HEK293 (cell line): ENCODE results near the gene COP1.

Experiments used
- CTCF ChIA-PET: fragments of 350-600 bp; formaldehyde crosslinking; extraction: SDS; loops from one replicate; lab custom pipeline; 2021; ENCODE audit warnings: antibody characterized with exemption; lab: Yijun Ruan, JAX
- POLR2A ChIA-PET: fragments of 300-600 bp; formaldehyde crosslinking; extraction: SDS; loops from one replicate; lab custom pipeline; 2020; ENCODE audit warnings: antibody characterized with exemption, inconsistent platforms; lab: Yijun Ruan, JAX
- H3K27ac ChIP-seq: fragments of 200-500 bp; sonication (Bioruptor generic); 2 replicates; pipeline ENCODE4 v1.5.1; 2014; ENCODE audit warnings: low read depth, low read length, control low read depth, inconsistent platforms; ENCODE audit errors: extremely low read depth
- H3K36me3 ChIP-seq, 2 experiments: fragments of 200-500 bp in 1 of 2; sonication (Bioruptor generic) in 1 of 2; 1 replicate in 1 of 2; 2 replicates in 1 of 2; pipeline ENCODE4 v1.5.1; 2014 to 2017; ENCODE audit warnings: inconsistent platforms in 2 of 2, low read length in 2 of 2; ENCODE audit not compliant: control insufficient read depth in 2 of 2, insufficient read depth in 1 of 2
- H3K4me1 ChIP-seq: fragments of 200-500 bp; sonication (Bioruptor generic); 2 replicates; pipeline ENCODE4 v1.5.1; 2014; ENCODE audit warnings: mild to moderate bottlenecking, low read length, inconsistent platforms; ENCODE audit not compliant: control insufficient read depth, insufficient read depth
- H3K4me3 ChIP-seq: 2 replicates; pipeline ENCODE4 v1.5.1; 2011; ENCODE audit warnings: low read depth, mild to moderate bottlenecking, control low read depth, low read length, moderate library complexity
- H3K9me3 ChIP-seq: fragments of 200-500 bp; sonication (Bioruptor generic); 2 replicates; pipeline ENCODE4 v1.5.1; 2014; ENCODE audit warnings: low read depth, low read length, inconsistent platforms; ENCODE audit not compliant: control insufficient read depth, insufficient read depth
- SALL2 ChIP-seq: fragments of 450-650 bp; formaldehyde crosslinking; IDR thresholded peaks from 2 replicates; pipeline ENCODE4 v1.5.0; 2017; ENCODE audit warnings: missing biosample characterization, mild to moderate bottlenecking, missing genetic modification characterization, borderline replicate concordance
- SETDB1 ChIP-seq: IDR thresholded peaks from one replicate; pipeline ENCODE4 v1.6.1; 2017; ENCODE audit warnings: mild to moderate bottlenecking, low read length, moderate library complexity, mixed read lengths; ENCODE audit not compliant: insufficient read length
- ZBTB1 ChIP-seq: fragments of 450-650 bp; formaldehyde crosslinking; IDR thresholded peaks from 2 replicates; pipeline ENCODE4 v1.5.1; 2016; ENCODE audit warnings: missing biosample characterization, missing genetic modification characterization
- ZNF16 ChIP-seq: fragments of 450-650 bp; formaldehyde crosslinking; IDR thresholded peaks from 2 replicates; pipeline ENCODE4 v1.5.1; 2016; ENCODE audit warnings: low read depth, missing biosample characterization, missing genetic modification characterization
- ZNF175 ChIP-seq: fragments of 450-650 bp; formaldehyde crosslinking; IDR thresholded peaks from 2 replicates; pipeline ENCODE4 v1.5.1; 2016; ENCODE audit warnings: missing biosample characterization, missing genetic modification characterization
- ZNF23 ChIP-seq: fragments of 450-650 bp; formaldehyde crosslinking; IDR thresholded peaks from 2 replicates; pipeline ENCODE4 v1.5.1; 2016; ENCODE audit warnings: missing biosample characterization, missing genetic modification characterization, borderline replicate concordance
- ZNF335 ChIP-seq: fragments of 450-650 bp; formaldehyde crosslinking; conservative IDR thresholded peaks from 2 replicates; pipeline ENCODE4 v1.5.1; 2016; ENCODE audit warnings: missing biosample characterization, missing genetic modification characterization
- ZNF366 ChIP-seq: fragments of 450-650 bp; formaldehyde crosslinking; conservative IDR thresholded peaks from 2 replicates; pipeline ENCODE4 v1.5.1; 2016; ENCODE audit warnings: missing biosample characterization, missing genetic modification characterization
- ZNF514 ChIP-seq: fragments of 450-650 bp; formaldehyde crosslinking; IDR thresholded peaks from 2 replicates; pipeline ENCODE4 v1.5.1; 2016; ENCODE audit warnings: missing biosample characterization, missing genetic modification characterization
- ZNF521 ChIP-seq: fragments of 450-650 bp; formaldehyde crosslinking; IDR thresholded peaks from 2 replicates; pipeline ENCODE4 v1.5.1; 2017; ENCODE audit warnings: missing biosample characterization, mild to moderate bottlenecking, missing genetic modification characterization
- ZNF558 ChIP-seq: fragments of 450-650 bp; formaldehyde crosslinking; IDR thresholded peaks from 2 replicates; pipeline ENCODE4 v1.5.1; 2016; ENCODE audit warnings: missing biosample characterization, missing genetic modification characterization
- ZNF610 ChIP-seq: fragments of 450-650 bp; formaldehyde crosslinking; IDR thresholded peaks from 2 replicates; pipeline ENCODE4 v1.5.1; 2016; ENCODE audit warnings: missing biosample characterization, missing genetic modification characterization, borderline replicate concordance
- ZNF626 ChIP-seq: fragments of 450-650 bp; sonication (Bioruptor Pico); formaldehyde crosslinking; IDR thresholded peaks from 2 replicates; pipeline ENCODE4 v1.5.1; 2018; ENCODE audit warnings: missing biosample characterization, missing genetic modification characterization, inconsistent platforms
- ZNF629 ChIP-seq: fragments of 450-650 bp; formaldehyde crosslinking; IDR thresholded peaks from 2 replicates; pipeline ENCODE4 v1.5.1; 2017; ENCODE audit warnings: missing biosample characterization, missing genetic modification characterization
- ZNF785 ChIP-seq: fragments of 450-650 bp; formaldehyde crosslinking; IDR thresholded peaks from 2 replicates; pipeline ENCODE4 v1.5.1; 2016; ENCODE audit warnings: missing biosample characterization, missing genetic modification characterization
- TF ChIP-seq, protein P1 (sequence below): fragments of 450-650 bp; formaldehyde crosslinking; IDR thresholded peaks from 2 replicates; pipeline ENCODE4 v1.5.1; 2016; ENCODE audit warnings: missing biosample characterization, missing genetic modification characterization
- TF ChIP-seq, protein P2 (sequence below): IDR thresholded peaks from 2 replicates; pipeline ENCODE4 v1.6.1; 2011; ENCODE audit warnings: mild to moderate bottlenecking, low read depth, low read length, borderline replicate concordance
- TF ChIP-seq, protein P3 (sequence below): fragments of 450-650 bp; formaldehyde crosslinking; IDR thresholded peaks from 2 replicates; pipeline ENCODE4 v1.5.1; 2016; ENCODE audit warnings: missing biosample characterization, missing genetic modification characterization
- TF ChIP-seq, protein P4 (sequence below): fragments of 450-650 bp; formaldehyde crosslinking; IDR thresholded peaks from 2 replicates; pipeline ENCODE4 v1.5.1; 2016; ENCODE audit warnings: missing biosample characterization, missing genetic modification characterization
- TF ChIP-seq, protein P5 (sequence below): fragments of 450-650 bp; formaldehyde crosslinking; IDR thresholded peaks from 2 replicates; pipeline ENCODE4 v1.5.1; 2016; ENCODE audit warnings: missing biosample characterization, missing genetic modification characterization

Gene COP1

DNA sequence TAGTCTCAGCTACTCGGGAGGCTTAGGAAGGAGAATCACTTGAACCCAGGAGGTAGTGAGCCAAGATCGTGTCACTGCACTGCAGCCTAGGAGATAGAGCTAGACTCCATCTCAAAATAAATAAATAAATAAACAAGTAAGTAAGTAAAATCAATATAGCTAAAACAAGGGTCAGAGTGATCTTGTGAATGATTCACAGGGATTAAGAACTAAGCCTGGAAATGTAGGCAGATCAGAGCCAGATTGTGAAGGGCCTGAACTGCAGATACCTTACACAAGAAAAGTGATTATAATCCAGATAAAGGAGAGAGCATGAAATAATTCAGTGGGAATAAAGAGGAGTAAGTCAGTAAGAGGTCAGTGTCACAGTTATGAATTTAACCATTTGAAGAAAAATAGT lies 41.5 kb downstream of the COP1 start (continued):
- TF ChIP-seq ZNF335 (no peak), ZNF610 (tag by site-specific recombination) (no peak), SALL2 (tag by site-specific recombination) (no peak), ZNF16 (no peak), ZNF23 (tag by site-specific recombination) (no peak)

DNA sequence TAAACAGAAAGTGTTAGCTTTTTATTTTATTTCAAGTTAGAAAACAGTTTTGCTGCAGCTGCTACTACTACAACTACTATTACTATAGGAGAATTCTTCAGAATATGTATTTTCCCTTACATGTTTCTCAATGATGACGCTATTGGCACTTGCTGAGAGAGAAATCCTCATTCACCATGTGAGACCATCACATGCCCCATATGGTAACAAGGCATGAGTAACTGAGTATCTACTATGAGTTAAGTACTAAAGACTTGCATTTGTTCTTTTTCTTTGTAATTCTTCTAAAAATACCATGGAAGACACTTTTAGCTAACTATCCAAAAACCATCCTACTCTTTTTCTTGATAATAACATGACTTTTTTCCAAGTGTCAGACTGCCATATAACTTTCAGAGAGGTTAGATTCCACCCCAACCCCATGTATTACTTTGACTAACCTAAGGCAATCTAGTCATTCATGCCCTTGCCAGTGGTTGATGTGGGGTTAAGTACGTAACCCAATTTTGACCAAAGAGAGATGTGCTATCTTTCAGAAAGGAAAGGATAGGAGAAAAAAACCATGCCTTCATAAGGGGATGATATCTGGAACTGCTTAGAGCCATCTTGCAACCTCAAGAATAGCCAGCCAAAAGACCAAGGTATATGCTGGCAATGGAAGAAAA lies 42.9 kb downstream of the COP1 start:
- Histone ChIP-seq H3K27ac (no peak overlapping the region), H3K36me3 (peaks cover 0 to 5% of the 10 kb centered on the region in 2 experiments; a peak in 1 of 3 replicates), H3K9me3 (no peaks in the 10 kb centered on the region), H3K4me3 (no peak overlapping the region), H3K4me1 (no peaks in the 10 kb centered on the region)
- TF ChIP-seq, protein P1, sequence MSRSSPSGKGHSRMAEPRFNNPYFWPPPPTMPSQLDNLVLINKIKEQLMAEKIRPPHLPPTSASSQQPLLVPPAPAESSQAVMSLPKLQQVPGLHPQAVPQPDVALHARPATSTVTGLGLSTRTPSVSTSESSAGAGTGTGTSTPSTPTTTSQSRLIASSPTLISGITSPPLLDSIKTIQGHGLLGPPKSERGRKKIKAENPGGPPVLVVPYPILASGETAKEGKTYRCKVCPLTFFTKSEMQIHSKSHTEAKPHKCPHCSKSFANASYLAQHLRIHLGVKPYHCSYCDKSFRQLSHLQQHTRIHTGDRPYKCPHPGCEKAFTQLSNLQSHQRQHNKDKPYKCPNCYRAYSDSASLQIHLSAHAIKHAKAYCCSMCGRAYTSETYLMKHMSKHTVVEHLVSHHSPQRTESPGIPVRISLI (tag by site-specific recombination) = no peak
- ChIA-PET CTCF (interaction anchor here (0.6 kb wide), 1 partner anchor 130 kb away, joined by 3 read pairs; no protein-coding TSS in a partner anchor), POLR2A (no interaction called here)

DNA sequence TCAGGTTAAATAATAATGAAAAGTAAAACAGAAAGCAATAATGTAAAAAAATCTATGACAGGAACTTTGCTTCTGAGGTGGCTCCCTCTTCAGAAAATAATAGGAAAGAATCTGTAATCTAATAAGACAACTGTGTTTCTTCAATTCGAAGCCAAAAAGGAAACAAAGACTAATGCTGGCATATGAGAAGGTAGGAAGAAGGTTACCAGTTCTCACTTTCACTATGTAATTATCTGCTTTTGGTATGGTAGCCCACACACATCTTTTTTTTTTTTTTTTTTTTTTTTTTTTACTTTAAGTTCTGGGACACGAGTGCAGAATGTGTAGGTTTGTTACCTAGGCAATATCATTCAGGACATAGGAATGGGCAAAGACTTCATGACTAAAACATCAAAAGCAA lies 47.1 kb downstream of the COP1 start:
- CTCF ChIA-PET = no interaction called here
- POLR2A ChIA-PET = no interaction called here
- H3K4me3 ChIP-seq = no peak overlapping the region
- H3K4me1 ChIP-seq = no peaks in the 10 kb centered on the region
- no peak for TF ChIP-seq ZNF366 (tag by site-specific recombination)
- TF ChIP-seq, protein P2, sequence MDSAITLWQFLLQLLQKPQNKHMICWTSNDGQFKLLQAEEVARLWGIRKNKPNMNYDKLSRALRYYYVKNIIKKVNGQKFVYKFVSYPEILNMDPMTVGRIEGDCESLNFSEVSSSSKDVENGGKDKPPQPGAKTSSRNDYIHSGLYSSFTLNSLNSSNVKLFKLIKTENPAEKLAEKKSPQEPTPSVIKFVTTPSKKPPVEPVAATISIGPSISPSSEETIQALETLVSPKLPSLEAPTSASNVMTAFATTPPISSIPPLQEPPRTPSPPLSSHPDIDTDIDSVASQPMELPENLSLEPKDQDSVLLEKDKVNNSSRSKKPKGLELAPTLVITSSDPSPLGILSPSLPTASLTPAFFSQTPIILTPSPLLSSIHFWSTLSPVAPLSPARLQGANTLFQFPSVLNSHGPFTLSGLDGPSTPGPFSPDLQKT = no peak
- TF ChIP-seq ZBTB1 = no peak
- TF ChIP-seq ZNF514 (tag by site-specific recombination) = no peak
- TF ChIP-seq ZNF175 = no peak
- H3K36me3 ChIP-seq = peaks cover 0 to 5% of the 10 kb centered on the region in 2 experiments; a peak in 1 of 3 replicates
- no peak overlapping the region for H3K27ac ChIP-seq
- H3K9me3 ChIP-seq = no peaks in the 10 kb centered on the region

DNA sequence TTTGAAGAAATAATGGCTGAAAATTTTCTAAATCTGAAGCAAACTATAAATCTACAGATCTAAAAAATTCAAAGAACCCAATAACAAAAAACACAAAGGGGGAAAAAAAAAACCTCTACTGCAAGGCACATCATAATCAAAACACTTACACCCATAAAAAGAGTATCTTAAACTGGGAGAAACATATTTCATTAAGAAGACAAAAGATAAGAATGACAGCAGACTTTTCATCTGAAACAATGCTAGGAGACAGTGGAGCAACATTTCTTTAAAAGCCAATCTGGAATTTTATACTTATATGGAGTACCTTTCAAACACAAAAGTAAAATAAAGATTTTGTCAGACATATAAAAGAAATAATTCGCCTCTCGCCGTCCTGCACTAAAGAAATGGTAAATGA lies 49.1 kb downstream of the COP1 start:
- TF ChIP-seq ZNF629 (no peak), ZNF785 (no peak), ZNF558 (peak; percentile 82), ZNF521 (tag by site-specific recombination) (no peak), SETDB1 (peak; percentile 82), ZNF626 (tag by site-specific recombination) (0 out of 2 replicates have a peak, but pooled peaks have one; percentile 44)
- TF ChIP-seq, protein P3, sequence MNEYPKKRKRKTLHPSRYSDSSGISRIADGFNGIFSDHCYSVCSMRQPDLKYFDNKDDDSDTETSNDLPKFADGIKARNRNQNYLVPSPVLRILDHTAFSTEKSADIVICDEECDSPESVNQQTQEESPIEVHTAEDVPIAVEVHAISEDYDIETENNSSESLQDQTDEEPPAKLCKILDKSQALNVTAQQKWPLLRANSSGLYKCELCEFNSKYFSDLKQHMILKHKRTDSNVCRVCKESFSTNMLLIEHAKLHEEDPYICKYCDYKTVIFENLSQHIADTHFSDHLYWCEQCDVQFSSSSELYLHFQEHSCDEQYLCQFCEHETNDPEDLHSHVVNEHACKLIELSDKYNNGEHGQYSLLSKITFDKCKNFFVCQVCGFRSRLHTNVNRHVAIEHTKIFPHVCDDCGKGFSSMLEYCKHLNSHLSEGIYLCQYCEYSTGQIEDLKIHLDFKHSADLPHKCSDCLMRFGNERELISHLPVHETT = no peak
- TF ChIP-seq, protein P4, sequence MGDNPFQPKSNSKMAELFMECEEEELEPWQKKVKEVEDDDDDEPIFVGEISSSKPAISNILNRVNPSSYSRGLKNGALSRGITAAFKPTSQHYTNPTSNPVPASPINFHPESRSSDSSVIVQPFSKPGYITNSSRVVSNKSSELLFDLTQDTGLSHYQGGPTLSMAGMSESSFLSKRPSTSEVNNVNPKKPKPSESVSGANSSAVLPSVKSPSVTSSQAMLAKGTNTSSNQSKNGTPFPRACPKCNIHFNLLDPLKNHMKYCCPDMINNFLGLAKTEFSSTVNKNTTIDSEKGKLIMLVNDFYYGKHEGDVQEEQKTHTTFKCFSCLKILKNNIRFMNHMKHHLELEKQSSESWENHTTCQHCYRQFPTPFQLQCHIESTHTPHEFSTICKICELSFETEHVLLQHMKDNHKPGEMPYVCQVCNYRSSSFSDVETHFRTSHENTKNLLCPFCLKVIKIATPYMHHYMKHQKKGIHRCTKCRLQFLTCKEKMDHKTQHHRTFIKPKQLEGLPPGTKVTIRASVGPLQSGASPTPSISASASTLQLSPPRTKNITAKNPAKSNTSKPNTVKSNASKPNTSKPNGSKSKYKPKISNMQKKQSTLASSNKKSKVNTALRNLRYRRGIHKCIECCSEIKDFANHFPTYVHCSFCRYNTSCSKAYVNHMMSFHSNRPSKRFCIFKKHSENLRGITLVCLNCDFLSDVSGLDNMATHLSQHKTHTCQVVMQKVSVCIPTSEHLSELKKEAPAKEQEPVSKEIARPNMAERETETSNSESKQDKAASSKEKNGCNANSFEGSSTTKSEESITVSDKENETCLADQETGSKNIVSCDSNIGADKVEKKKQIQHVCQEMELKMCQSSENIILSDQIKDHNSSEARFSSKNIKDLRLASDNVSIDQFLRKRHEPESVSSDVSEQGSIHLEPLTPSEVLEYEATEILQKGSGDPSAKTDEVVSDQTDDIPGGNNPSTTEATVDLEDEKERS (tag by site-specific recombination) = 0 out of 2 replicates have a peak, but pooled peaks have one; percentile 44
- TF ChIP-seq, protein P5, sequence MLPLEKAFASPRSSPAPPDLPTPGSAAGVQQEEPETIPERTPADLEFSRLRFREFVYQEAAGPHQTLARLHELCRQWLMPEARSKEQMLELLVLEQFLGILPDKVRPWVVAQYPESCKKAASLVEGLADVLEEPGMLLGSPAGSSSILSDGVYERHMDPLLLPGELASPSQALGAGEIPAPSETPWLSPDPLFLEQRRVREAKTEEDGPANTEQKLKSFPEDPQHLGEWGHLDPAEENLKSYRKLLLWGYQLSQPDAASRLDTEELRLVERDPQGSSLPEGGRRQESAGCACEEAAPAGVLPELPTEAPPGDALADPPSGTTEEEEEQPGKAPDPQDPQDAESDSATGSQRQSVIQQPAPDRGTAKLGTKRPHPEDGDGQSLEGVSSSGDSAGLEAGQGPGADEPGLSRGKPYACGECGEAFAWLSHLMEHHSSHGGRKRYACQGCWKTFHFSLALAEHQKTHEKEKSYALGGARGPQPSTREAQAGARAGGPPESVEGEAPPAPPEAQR (tag by site-specific recombination) = no peak
- H3K9me3 ChIP-seq = no peaks in the 10 kb centered on the region

More for the DNA sequence above, 49.1 kb downstream of the COP1 start:
- Histone ChIP-seq H3K4me3 (no peak overlapping the region), H3K4me1 (no peaks in the 10 kb centered on the region), H3K27ac (no peak overlapping the region), H3K36me3 (peaks cover 0 to 7% of the 10 kb centered on the region in 2 experiments; a peak in 1 of 3 replicates)
- CTCF ChIA-PET = no interaction called here
- POLR2A ChIA-PET = no interaction called here
